Heart left ventricle (tissue), 13 donors: ENCODE measurements around the gene TBX18.

ENCODE experiments used
- POLR2A ChIP-seq, 2 donors: fragments of 450-650 bp; IDR thresholded peaks; one replicate each; pipeline ENCODE4 v1.6.1; 2017; ENCODE audit warnings: antibody characterized with exemption in 2 of 2, mild to moderate bottlenecking in 2 of 2, moderate library complexity in 2 of 2
- TF ChIP-seq, protein P1 (sequence below), 12 donors: fragments of 200-600 bp; sonication (generic) in 4 of 12; IDR thresholded peaks; one replicate each; pipeline versions ENCODE4 v1.5.0 to v1.8.0; 2018 to 2022; ENCODE audit warnings: antibody characterized with exemption in 12 of 12, mild to moderate bottlenecking in 5 of 12
- donor health status: ischemic (EF 13 %, LVEDD 7.1; RV severe dilation, severe dysfunction).
- donor health status: DM: no; HTN: yes; CAD: no.
- donor health status: DM: no; HTN: no; CAD: no.
- donor health status: ischemic (EF 25% LVEDD 6.9; RV normal size, moderate dysfunction).
- donor health status: ischemic (EF 25% LVEDD 5.7; RV mildly dilated, moderate dysfunction).
- donor health status: ischemic (EF 35%, LVEDD 5.7; RV mildly dilated, moderate dysfunction).
- donor health status: nonischemic (EF 11% LVEDD 7.7; RV severe dilation, severe dysfunction).
- donor health status: DM: yes; HTN: yes; CAD: no.
- donor health status: PGD.
- donor health status: ischemic (EF 29% LVEDD 5.4; RV normal size, mild dysfunction).
- donor health status: nonischemic (EF 23%, LVEDD 6.1; RV moderate dilation, normal function).

DNA sequence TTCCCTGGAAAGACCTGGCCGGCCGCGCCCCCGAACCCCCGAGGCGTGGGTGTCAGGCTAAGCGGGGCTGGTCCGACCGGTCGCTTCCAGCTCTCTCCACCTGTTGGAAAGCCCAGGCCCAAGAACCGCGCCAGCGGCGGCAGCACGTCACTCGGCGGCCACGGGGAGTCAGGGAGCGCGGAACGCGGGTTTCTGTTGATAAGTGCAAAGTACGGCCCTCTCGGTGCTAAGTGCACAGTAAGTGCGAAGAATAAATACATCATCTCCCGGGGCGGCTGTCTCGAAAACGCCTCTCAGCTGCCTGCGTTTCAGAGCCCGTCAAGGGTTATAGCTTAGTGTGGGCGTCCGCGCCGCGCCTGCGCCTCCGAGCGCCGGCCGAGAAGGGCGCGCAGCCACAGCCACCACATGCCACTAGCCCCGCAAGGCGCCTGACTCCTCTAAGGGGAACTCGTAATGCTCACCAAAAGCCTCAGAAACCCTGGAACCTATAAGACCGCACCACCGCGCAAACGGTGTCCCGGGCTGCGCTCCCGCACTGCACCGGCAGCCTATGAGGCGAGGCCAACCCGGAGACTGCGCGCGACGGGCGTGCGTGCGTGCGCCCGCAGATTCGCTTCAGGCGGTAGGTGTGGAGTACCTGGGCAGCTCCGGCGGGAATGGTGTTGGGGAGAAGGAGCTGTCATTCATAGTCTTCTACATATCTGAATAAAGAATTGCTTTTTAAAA, 9.2 kb upstream of the TBX18 start:
- TF ChIP-seq, protein P1, sequence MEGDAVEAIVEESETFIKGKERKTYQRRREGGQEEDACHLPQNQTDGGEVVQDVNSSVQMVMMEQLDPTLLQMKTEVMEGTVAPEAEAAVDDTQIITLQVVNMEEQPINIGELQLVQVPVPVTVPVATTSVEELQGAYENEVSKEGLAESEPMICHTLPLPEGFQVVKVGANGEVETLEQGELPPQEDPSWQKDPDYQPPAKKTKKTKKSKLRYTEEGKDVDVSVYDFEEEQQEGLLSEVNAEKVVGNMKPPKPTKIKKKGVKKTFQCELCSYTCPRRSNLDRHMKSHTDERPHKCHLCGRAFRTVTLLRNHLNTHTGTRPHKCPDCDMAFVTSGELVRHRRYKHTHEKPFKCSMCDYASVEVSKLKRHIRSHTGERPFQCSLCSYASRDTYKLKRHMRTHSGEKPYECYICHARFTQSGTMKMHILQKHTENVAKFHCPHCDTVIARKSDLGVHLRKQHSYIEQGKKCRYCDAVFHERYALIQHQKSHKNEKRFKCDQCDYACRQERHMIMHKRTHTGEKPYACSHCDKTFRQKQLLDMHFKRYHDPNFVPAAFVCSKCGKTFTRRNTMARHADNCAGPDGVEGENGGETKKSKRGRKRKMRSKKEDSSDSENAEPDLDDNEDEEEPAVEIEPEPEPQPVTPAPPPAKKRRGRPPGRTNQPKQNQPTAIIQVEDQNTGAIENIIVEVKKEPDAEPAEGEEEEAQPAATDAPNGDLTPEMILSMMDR (IDR thresholded peaks at IDR 0.05): no peak
- no peak for TF ChIP-seq POLR2A (IDR thresholded peaks at IDR 0.05)
